ENCODE measurements around the gene KLF5. TPM values are rescaled to one million over a fixed set of nuclear protein-coding genes. Genes with fewer than 3 reads are reported as not detected.

Gene KLF5
- polyA plus RNA-seq, 3 donors, result 1.8 to 6.5 (median 3.6) TPM

DNA sequence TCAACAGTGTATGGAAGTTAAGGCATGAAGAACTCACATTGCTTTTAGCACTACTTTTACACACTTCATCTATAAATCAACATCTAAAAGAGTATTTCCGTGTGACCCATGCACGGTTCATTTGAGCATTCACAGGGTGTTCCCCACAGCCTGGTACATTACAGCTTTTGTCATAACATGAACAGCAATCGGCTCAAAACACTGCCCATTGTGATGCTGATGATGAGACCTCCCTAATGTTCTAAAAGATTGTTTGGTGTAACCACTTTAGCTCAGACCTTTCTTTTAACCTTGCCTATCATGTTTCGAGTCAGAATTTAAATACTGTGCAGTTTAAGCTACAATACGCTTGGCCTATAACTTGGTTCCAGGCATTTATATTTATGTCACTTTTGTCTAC is 4.1 kb upstream of the KLF5 start:
- H3K36me3 Mint-ChIP-seq, result peaks cover 0 to 1% of the 10 kb centered on the region in 2 donors
- no peak overlapping the region for H3K4me3 Mint-ChIP-seq
- H3K4me1 ChIP-seq (ENCODE audit: control insufficient read depth in 1 of 2, insufficient read depth in 2 of 2, low read length in 2 of 2), result peaks cover 6 to 14% of the 10 kb centered on the region in 2 donors
- no peak for DNase-seq
- intact Hi-C loops (cut with micrococcal nuclease), result no loop called here
- H4K20me1 ChIP-seq (ENCODE audit: insufficient read depth, low read length), result no peaks in the 10 kb centered on the region
- peaks cover 22 to 34% (median 23%) of the 10 kb centered on the region in 3 donors for H3K27me3 Mint-ChIP-seq (ENCODE audit: low read depth in 3 of 3)
- H3K9ac ChIP-seq (ENCODE audit: insufficient read depth, low read length, poor library complexity, severe bottlenecking), result no peak overlapping the region
- WGBS (ENCODE audit: insufficient coverage), result 100% methylated on average over 1 of the region's 5 CpGs
- no peak overlapping the region for H3K27ac Mint-ChIP-seq
- H3K36me3 ChIP-seq (replicated peaks in 1 of 2; ENCODE audit: control insufficient read depth in 1 of 2, insufficient read depth in 2 of 2, low read length in 2 of 2), result no peaks in the 10 kb centered on the region
- TF ChIP-seq, protein P1, sequence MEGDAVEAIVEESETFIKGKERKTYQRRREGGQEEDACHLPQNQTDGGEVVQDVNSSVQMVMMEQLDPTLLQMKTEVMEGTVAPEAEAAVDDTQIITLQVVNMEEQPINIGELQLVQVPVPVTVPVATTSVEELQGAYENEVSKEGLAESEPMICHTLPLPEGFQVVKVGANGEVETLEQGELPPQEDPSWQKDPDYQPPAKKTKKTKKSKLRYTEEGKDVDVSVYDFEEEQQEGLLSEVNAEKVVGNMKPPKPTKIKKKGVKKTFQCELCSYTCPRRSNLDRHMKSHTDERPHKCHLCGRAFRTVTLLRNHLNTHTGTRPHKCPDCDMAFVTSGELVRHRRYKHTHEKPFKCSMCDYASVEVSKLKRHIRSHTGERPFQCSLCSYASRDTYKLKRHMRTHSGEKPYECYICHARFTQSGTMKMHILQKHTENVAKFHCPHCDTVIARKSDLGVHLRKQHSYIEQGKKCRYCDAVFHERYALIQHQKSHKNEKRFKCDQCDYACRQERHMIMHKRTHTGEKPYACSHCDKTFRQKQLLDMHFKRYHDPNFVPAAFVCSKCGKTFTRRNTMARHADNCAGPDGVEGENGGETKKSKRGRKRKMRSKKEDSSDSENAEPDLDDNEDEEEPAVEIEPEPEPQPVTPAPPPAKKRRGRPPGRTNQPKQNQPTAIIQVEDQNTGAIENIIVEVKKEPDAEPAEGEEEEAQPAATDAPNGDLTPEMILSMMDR (IDR thresholded peaks at IDR 0.05), result no peak
- no peaks in the 10 kb centered on the region for H3K79me2 ChIP-seq (ENCODE audit: insufficient read depth, low read length)
- peaks cover 24 to 32% of the 10 kb centered on the region in 2 donors for H3K27me3 ChIP-seq (ENCODE audit: control insufficient read depth in 2 of 2, insufficient read depth in 2 of 2, low read length in 2 of 2)
- no peaks in the 10 kb centered on the region for H3K9me3 ChIP-seq (replicated peaks in 1 of 2; ENCODE audit: control insufficient read depth in 1 of 2, insufficient read depth in 1 of 2, low read length in 2 of 2)
- H3K4me1 Mint-ChIP-seq, result peaks cover 6% of the 10 kb centered on the region
- H3K9me3 Mint-ChIP-seq, result peaks cover 2 to 15% (median 5%) of the 10 kb centered on the region in 7 donors
- H2AFZ ChIP-seq (ENCODE audit: insufficient read depth, low read depth, low read length, poor library complexity, severe bottlenecking), result no peak overlapping the region
- H3K4me3 ChIP-seq (replicated peaks in 1 of 3; ENCODE audit: low read depth in 2 of 3, low read length in 3 of 3), result no peak overlapping the region
- no peak overlapping the region for H3K4me2 ChIP-seq (replicated peaks; ENCODE audit: extremely low read depth, low read length, poor library complexity, severe bottlenecking)
- no peak overlapping the region for H3K27ac ChIP-seq (ENCODE audit: low read depth in 1 of 2, low read length in 2 of 2)

DNA sequence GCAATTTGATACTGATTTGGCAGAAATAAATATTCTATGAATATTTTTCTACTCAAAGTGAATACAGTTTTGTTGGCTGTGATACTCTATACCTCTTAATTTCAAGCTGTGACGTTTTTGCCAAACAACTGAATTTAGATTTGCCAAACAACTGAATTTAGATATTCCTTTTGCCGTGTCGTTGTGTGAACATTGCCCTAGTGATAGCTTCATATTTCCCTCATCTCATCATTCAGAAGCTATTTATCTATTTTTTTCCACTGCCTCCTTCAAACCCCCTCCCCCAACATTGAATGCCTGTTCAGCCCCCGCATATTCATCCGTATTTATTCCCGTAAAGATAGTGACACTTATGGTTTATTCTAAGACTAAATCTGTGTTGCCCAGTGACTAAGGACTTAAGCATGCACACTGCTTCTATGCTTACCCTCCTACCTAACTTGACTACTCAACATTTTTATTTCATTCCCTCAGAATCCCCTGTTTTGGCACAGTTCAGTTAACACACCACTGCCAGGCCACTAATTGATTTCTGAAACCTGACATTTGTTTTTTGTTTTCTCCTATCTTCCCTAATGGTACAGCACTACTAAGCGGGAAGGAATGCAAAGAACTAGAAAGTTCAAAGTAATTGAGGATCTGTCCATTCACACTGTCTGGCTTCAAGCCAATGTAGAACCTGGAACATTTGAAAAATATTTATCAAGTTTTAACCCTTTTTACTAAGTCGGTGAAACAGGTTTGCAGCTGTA is 2.8 kb upstream of the KLF5 start:
- H3K9ac ChIP-seq (ENCODE audit: insufficient read depth, low read length, poor library complexity, severe bottlenecking), result no peak overlapping the region
- no peak overlapping the region for H3K4me3 ChIP-seq (replicated peaks in 1 of 3; ENCODE audit: low read depth in 2 of 3, low read length in 3 of 3)
- H3K9me3 ChIP-seq (replicated peaks in 1 of 2; ENCODE audit: control insufficient read depth in 1 of 2, insufficient read depth in 1 of 2, low read length in 2 of 2), result no peaks in the 10 kb centered on the region
- H4K20me1 ChIP-seq (ENCODE audit: insufficient read depth, low read length), result no peaks in the 10 kb centered on the region
- WGBS (ENCODE audit: insufficient coverage), result 96% methylated on average over 5 of the region's 8 CpGs
- peaks cover 0 to 18% (median 2%) of the 10 kb centered on the region in 7 donors for H3K9me3 Mint-ChIP-seq
- H3K4me1 Mint-ChIP-seq, result peaks cover 18% of the 10 kb centered on the region
- H3K4me3 Mint-ChIP-seq, result peak overlapping the region in 1 of 2 donors; percentile 37
- TF ChIP-seq, protein P1 (IDR thresholded peaks at IDR 0.05), result no peak
- peaks cover 0 to 1% of the 10 kb centered on the region in 2 donors for H3K36me3 Mint-ChIP-seq
- H3K4me2 ChIP-seq (replicated peaks; ENCODE audit: extremely low read depth, low read length, poor library complexity, severe bottlenecking), result no peak overlapping the region
- H3K27ac Mint-ChIP-seq, result no peak overlapping the region
- H3K27me3 Mint-ChIP-seq (ENCODE audit: low read depth in 3 of 3), result peaks cover 35 to 46% (median 36%) of the 10 kb centered on the region in 3 donors
- H2AFZ ChIP-seq (ENCODE audit: insufficient read depth, low read depth, low read length, poor library complexity, severe bottlenecking), result no peak overlapping the region
- H3K27ac ChIP-seq (ENCODE audit: low read depth in 1 of 2, low read length in 2 of 2), result no peak overlapping the region
- peaks cover 14 to 27% of the 10 kb centered on the region in 2 donors for H3K4me1 ChIP-seq (ENCODE audit: control insufficient read depth in 1 of 2, insufficient read depth in 2 of 2, low read length in 2 of 2)
- H3K79me2 ChIP-seq (ENCODE audit: insufficient read depth, low read length), result no peaks in the 10 kb centered on the region
- DNase-seq, result no peak
- no peaks in the 10 kb centered on the region for H3K36me3 ChIP-seq (replicated peaks in 1 of 2; ENCODE audit: control insufficient read depth in 1 of 2, insufficient read depth in 2 of 2, low read length in 2 of 2)
- peaks cover 37 to 44% of the 10 kb centered on the region in 2 donors for H3K27me3 ChIP-seq (ENCODE audit: control insufficient read depth in 2 of 2, insufficient read depth in 2 of 2, low read length in 2 of 2)
- intact Hi-C loops (cut with micrococcal nuclease), result no loop called here
